HG03196 (cell line): ENCODE measurements around the gene CKAP2L.

Experiments
- ATAC-seq: cut with Tn5 transposase; IDR thresholded peaks from one replicate; pipeline ENCODE4 v1.9.1; 2021; ENCODE audit not compliant: unreplicated experiment

CKAP2L gene

GRCh38 chr2:112764071-112765044 is at the start of gene CKAP2L:
TSS of gene CKAP2L (minus strand) at chr2:112764609. CDS start at chr2:112764598, 11 bp downstream.
- peak; percentile 98 for ATAC-seq

DNA sequence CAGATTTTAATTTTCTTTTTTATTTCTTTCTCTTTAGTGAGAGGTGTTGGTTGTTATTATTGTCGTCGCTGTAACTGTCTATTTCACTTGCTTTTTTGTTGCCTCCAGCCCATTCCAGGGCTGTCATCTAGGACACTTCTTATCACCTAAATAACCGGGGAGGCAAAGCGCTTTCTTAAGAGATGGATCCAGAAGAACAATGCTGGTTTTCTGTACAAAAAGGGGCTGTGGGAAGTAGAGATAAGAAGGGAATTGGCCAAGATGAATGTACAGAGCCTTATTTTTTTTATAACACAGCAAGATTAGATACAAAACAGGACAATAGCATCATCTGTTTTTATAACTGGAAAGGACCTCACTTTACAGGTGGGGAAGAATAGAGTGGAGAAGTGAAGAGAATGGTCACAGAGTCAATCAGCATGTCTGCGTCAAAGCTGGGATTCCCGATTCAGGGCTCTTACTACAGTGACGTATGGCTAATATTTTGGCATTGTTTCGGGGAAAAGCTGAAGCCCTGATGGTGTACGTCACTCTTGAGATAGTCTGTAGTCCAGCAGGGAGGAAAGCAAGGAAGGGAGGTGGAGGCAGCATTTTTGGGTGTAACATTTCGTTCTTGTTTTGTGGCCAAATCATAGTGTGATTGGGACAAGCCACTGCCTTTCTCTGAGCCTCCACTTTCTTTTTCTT is 49.0 kb upstream of the CKAP2L start:
- no peak for ATAC-seq

DNA sequence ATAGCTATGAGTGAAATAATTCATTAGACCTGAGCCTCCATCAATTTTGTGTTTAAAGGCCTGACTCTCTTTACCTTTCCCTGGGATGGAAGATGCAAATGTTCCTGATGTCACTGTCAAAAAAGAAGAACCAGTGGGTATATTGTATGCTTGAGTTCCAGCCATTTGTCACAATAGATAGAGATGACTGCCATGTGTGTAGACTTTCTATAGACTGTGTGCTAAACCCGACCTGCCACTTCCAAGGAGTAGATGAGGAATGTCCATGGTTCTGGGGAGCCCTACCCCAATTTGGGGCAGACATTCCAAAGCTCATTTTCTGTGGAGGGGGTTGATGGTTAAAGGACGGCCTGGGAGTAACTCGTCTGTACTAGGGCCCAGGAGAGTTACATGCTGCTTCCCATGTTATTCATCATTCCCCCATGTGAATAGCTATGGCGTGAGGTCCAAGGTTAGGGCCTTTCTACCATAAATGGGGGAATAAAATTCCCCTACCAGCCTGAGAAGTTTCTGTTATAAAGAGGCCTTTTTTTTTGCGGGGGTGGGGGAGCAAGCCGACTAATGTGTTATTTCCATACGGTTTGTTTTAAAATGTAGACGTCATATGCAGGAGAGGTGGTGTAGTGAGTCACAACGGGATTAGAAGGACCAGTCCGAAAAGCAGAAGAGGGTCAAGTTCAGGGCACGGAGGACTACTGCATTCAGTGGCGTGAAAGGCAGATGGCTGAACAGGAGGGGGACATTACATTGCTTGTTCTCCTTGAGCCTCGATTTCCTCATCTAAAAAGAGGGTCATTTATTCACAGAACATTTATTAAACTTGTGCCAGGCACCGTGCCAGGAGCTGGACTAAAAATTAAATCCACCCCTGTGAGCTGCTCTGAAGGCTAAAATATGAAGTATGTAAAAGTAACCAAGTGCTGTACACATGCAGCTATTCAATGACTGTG is 48.2 kb upstream of the CKAP2L start:
- no peak for ATAC-seq

GRCh38 chr2:112811841-112812306 is 47.5 kb upstream of the CKAP2L start:
- no peak for ATAC-seq

GRCh38 chr2:112811276-112811831 is 46.9 kb upstream of the CKAP2L start:
- no peak for ATAC-seq

DNA sequence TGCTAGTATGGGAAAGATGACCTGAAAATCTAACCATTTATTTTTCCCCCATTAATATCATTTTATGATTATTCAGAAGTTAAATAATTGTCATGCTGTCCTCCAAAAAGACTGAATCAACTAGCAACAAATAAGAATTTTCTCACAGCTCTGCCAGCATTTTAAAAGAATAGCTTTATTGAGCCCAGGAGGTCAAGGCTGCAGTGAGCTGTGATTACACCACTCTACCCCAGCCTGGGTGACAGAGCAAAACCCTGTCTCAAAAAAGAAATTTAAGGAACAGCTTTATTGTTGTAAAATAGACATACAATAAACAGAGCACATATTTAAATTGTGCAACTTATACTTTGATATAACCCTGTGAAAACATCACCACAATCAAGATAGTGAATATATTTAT is 44.7 kb upstream of the CKAP2L start:
- no peak for ATAC-seq

DNA sequence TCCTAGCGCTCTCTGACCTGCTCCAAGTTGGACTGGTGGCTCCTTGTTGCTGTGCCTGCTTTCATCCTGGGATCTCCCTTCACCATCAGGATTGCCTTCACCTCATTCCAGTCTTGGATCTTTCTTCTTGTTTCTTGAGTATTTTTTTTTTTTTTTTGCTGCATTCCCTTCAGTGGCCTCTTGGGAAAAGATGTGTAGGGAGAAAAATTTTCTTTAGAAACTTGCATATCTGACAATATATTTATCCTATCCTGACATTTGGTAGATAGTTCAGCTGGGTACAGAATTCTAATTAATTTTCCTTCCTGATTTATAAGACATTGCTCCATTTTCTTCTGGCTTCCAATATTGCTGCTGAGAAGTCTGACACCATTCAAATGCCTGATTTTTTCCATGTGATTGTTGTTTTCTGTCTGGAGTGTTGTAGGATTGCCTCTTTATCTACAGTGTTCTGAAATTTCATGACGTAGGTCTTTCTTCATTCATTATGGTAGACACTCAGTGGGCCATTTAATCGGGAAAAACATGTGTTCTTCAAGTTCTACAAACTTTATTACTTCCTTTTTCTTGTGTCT is 42.9 kb upstream of the CKAP2L start:
- ATAC-seq = no peak

GRCh38 chr2:112805542-112805941 is 41.1 kb upstream of the CKAP2L start:
- no peak for ATAC-seq

DNA sequence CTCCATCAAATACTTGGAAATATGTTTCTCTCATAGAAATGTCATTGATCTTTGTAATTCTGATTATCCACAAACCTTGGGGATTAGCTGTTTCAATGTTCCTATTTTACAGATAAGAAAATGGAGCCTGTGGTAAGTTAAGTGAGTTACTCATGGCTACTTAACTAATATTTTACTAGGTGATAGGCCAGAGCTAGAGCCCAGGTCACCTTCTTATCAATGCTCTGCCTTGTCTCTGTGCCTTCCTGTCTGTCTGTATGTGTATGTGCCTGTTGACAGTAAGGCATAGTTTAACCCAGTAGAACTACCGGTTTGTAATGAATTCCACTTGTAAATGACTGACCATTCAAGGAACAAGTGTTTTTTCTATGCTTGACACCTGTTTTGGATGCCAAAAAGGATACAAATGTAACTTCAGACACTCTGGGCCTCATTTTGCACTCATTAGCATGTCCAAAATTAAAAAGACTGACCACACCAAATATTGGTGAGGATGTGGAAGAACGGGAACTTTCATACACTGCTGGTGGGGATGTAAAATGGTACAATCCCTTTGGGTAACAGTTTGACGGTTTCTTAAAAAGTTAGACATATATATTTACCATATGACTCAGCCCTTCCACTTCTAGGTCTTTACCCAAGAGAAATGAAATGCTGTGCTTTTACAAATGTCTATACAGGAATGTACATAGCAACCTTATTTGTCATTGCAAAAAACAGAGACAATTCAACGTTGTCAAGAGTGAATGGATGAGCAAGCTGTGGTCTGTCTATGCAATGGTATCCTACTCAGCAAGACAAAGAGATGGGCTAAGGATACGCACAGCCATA is 39.5 kb upstream of the CKAP2L start:
- ATAC-seq = no peak

DNA sequence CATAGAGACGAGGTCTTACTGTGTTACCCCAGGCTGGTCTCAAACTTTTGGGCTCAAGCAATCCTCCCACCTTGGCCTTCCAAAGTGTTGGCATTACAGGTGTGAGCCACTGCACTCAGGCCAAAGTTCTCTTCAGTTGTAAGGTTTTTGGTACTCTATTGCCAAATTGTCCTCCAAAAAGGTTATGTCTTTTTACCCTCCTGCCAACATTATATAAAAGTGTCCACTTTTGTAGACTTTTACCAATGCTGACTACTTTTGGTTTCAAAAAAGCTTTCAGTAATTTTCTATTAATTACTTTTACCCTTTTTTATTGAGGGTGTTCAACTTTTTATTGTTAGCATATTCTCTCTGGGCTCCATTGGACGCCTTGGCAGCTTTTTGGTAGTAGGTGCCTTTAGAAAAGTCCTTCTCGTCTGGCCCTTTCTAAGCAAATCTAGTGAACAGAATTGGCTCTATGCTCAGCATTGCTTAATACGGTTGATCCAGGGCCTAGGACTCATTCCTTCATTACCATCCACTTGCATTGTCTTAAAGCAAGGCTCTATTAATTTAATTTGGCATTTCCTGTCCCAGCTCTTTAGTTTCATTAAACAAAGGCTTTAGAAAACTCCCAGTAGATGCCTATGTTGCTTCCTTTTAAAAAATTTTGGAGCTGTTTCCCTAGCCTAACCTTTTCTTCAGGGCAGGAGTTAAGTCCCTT is 36.6 kb upstream of the CKAP2L start:
- no peak for ATAC-seq

GRCh38 chr2:112798979-112799975 is 34.9 kb upstream of the CKAP2L start:
- ATAC-seq = no peak

DNA sequence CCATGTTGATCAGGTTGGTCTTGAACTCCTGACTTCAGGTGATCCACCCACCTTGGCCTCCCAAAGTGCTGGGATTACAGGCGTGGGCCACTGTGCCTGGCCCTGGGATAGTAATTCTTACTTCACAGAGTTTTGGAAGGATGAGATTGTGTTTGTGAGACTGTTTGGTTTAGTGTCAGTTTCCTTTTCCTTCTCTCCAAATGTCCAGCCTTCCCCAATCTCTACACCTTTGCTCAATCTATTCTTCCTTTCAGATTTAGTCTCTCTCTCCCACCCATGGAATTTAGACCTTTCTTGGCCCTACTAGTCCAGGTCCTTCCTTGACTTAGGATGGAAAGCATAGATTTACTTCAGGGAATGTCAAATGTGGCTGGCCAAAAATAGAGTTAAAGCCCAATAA is 32.1 kb upstream of the CKAP2L start:
- ATAC-seq = no peak

GRCh38 chr2:112795774-112796173 is 31.4 kb upstream of the CKAP2L start:
- ATAC-seq = no peak

DNA sequence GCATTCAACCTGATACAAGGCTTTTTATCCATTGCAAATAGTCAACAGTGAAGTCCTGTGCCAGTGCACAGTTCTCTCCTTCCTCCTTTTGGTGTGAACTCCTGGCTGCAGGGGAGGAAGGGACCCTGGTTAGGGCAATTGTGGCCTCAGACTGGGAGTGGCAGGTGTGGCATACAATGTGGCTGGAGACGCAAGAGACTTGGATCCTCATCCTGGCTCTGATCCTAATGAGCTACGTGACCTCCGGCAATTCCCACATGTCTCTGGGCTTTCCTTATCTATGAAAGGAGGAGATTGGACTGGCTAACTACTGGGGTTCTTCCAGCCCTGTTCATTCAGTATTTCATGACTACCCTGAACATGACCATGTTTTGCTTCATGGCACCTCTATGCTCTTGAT is 30.4 kb upstream of the CKAP2L start:
- no peak for ATAC-seq

DNA sequence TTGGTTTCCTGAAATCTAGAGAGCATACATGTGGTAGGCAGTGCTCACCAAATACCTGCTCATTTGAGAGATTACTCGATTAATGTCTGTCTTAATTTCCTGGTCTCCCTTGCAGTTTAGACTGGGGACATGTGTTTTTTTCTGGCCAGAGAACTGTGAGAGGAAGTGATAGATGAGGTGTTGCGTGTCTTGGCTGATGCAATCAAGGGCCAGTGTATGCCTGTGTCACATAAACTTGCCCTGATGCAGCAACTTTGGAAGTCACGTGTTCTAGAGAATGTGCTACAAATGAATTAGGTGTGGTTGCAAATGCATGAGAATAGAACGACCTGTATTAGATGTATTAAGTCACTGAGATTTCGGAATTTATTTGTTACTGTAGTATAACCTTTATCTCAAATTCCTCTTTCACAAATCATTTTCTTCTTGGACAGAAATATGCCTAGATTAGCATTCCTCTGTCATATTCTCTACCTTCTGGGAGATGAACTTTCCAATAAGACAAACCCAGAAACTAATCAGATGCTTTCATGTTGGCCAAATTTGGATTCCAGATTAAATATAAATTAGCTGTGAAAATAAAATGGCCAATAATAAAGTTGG is 29.8 kb upstream of the CKAP2L start:
- ATAC-seq = no peak

- no peak for ATAC-seq
These were observed 29.1 kb upstream of the CKAP2L start for GRCh38 chr2:112793449-112793978.

DNA sequence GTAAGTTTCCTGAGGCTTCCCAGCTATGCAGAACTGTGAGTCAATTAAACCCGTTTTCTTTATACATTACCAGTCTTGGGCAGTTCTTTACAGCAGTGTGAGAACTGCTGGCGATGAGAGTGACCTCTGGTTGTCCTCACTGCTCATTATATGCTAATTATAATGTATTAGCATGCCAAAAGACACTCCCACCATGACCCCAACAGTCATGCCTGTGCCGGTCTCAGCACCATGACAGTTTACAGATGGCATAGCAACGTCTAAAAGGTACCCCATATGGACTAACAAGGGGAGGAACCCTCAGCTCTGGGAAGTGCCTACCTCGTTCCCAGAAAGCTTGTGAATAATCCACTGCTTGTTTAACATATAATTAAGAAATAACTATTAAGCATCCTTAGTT is 28.0 kb upstream of the CKAP2L start:
- no peak for ATAC-seq
